Erythroblast (primary cell): ENCODE data around the gene FNDC11.

Source experiments
- GATA1 ChIP-seq: IDR thresholded peaks from 2 replicates; pipeline ENCODE4 v1.6.1; 2011; ENCODE audit warnings: low read depth, mild to moderate bottlenecking, control low read depth, low read length, moderate library complexity
- POLR2A ChIP-seq: IDR thresholded peaks from 2 replicates; pipeline ENCODE4 v1.6.1; 2011; ENCODE audit warnings: mild to moderate bottlenecking, low read length

GRCh38 chr20:63525971-63526370 is 28.0 kb upstream of the FNDC11 start:
- TF ChIP-seq POLR2A (no peak), GATA1 (no peak)
